Activated effector memory CD4-positive, alpha-beta T cell treated with anti-CD3 and anti-CD28 coated beads, Interleukin-2, amount 50 U/mL, for 16 hours (primary cell): ENCODE data around the gene CRY1.

Experiments
- DNase-seq: peaks from one replicate; pipeline ENCODE4 v3.0.0-alpha.2; 2020

Gene CRY1

GRCh38 chr12:106955377-106956047 is 137.8 kb downstream of the CRY1 start, which contains the start of gene TMEM263:
Gene TMEM263, plus strand, starts transcription at chr12:106955907. Its CDS starts 11,210 bp downstream, at chr12:106967117.
- peak; percentile 96 for DNase-seq

- DNase-seq: peak; percentile 70
These were observed 138.6 kb downstream of the CRY1 start for GRCh38 chr12:106954462-106955376.

DNA sequence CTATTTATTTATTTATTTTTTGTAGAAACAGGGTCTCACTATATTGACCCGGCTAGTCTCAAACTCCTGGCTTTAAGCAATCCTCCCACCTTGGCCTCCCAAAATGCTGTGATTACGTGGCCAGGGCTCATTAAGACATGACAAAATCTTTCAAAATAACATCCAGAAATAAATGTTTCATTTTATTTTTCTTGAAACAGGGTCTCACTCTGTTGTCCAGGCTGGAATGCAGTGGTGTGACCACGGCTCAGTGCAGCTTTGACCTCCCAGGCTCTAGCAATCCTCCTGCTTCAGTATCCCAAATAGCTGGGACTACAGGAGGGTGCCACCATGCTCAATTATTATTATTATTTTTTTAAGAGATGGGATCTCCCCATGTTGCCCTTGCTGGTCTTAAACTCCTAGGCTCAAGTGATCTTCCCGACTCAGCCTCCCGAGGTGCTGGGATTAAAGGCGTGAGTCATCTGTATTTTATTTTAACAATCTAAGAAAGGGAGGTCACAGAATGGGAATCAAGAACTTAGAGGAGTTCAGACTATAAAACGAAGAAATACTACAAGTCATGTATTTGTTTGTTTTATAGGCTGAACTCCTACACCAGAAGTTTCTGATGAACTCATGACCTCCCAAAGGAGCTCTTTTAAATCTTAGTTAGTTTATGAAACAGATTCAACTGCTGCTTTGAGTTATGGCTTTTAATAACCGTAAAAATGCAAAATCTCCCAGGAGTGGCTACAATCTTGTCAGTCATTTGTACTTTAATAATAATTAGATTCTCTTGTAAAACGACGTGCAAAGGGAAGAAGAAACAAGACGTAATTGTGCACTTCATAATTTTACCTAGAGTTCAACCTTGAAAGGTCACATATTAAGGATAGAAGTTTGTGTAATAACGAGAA is 139.7 kb downstream of the CRY1 start:
- DNase-seq: no peak

DNA sequence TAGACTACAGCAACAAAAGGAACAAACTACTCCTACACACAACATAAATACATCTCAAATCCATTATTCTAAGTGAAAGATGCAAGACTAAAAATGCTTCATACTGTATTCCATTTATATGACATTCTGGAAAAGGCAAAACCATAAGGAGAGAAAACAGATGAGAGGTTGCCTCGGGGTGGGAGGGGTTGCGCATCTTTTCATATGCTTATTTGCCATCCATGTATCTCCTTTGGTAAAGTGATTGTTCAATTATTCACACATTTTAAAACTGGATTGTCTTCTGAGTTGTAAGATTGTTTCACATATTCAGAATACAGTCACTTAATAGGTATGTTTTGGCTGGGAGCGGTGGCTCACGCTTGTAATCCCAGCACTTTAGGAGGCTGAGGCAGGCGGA is 142.8 kb downstream of the CRY1 start:
- no peak for DNase-seq

GRCh38 chr12:106947461-106947860 is 145.9 kb downstream of the CRY1 start:
- no peak for DNase-seq

GRCh38 chr12:106945261-106945851 is 148.0 kb downstream of the CRY1 start:
- no peak for DNase-seq

- DNase-seq: no peak
These were observed 150.6 kb downstream of the CRY1 start for GRCh38 chr12:106942775-106943174.

DNA sequence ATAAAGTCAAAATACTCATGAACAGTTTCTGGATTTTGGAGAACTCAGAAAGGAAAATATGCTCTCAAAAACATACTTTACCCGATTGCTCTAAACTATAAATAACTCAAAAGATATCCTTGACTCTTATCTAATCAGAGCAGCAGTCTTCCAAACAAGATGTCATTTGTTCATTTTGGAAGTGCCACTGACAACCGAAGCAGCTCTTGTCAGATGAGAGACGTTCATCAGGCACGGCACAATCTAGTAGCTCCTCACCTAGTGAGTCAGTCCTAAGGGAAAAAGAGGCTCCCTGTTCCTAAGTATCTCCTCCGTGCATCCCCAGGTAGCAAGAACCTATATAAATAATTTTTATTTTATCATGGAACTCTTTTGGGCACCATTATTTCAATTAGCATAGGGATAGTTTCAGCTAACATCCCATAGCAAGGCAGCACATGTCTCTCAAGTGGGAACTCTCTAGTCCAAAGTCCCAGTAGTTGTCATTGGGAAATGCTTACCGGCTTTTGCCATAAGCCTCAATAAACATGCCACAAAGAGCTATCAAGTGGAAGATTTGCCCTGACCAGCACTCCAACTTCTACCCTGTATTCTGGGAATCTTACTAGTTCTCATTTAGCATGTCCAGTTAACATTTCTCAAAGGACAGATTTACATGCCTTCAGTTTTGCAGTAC is 151.7 kb downstream of the CRY1 start:
- DNase-seq: no peak
